WTC11 (cell line): ENCODE results near the gene U2AF1L4.

Experiments
- E2F4 ChIP-seq: sonication (generic); formaldehyde crosslinking; IDR thresholded peaks from 2 replicates; pipeline ENCODE4 v1.8.1; 2022; ENCODE audit warnings: low read depth, mild to moderate bottlenecking, moderate library complexity, missing genetic modification reagents, borderline replicate concordance
- TF ChIP-seq, protein P1 (sequence below): fragments of 200-600 bp; IDR thresholded peaks from 2 replicates; pipeline ENCODE4 v1.8.0; 2022; ENCODE audit warnings: antibody characterized with exemption
- TF ChIP-seq, protein P2 (sequence below): sonication (generic); formaldehyde crosslinking; IDR thresholded peaks from 2 replicates; pipeline ENCODE4 v1.8.1; 2023; ENCODE audit warnings: mild to moderate bottlenecking, missing genetic modification reagents
- TF ChIP-seq, protein P3 (sequence below): sonication (generic); formaldehyde crosslinking; IDR thresholded peaks from 2 replicates; pipeline ENCODE4 v1.8.1; 2023; ENCODE audit warnings: mild to moderate bottlenecking, missing genetic modification reagents, moderate library complexity

GRCh38 chr19:35738887-35739229 lies 6.4 kb downstream of the U2AF1L4 start:
- TF ChIP-seq, protein P1, sequence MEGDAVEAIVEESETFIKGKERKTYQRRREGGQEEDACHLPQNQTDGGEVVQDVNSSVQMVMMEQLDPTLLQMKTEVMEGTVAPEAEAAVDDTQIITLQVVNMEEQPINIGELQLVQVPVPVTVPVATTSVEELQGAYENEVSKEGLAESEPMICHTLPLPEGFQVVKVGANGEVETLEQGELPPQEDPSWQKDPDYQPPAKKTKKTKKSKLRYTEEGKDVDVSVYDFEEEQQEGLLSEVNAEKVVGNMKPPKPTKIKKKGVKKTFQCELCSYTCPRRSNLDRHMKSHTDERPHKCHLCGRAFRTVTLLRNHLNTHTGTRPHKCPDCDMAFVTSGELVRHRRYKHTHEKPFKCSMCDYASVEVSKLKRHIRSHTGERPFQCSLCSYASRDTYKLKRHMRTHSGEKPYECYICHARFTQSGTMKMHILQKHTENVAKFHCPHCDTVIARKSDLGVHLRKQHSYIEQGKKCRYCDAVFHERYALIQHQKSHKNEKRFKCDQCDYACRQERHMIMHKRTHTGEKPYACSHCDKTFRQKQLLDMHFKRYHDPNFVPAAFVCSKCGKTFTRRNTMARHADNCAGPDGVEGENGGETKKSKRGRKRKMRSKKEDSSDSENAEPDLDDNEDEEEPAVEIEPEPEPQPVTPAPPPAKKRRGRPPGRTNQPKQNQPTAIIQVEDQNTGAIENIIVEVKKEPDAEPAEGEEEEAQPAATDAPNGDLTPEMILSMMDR, result no peak
- TF ChIP-seq, protein P2, sequence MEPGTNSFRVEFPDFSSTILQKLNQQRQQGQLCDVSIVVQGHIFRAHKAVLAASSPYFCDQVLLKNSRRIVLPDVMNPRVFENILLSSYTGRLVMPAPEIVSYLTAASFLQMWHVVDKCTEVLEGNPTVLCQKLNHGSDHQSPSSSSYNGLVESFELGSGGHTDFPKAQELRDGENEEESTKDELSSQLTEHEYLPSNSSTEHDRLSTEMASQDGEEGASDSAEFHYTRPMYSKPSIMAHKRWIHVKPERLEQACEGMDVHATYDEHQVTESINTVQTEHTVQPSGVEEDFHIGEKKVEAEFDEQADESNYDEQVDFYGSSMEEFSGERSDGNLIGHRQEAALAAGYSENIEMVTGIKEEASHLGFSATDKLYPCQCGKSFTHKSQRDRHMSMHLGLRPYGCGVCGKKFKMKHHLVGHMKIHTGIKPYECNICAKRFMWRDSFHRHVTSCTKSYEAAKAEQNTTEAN (CRISPR knock-in tag), result no peak
- TF ChIP-seq E2F4 (CRISPR knock-in tag), result no peak
- TF ChIP-seq, protein P3, sequence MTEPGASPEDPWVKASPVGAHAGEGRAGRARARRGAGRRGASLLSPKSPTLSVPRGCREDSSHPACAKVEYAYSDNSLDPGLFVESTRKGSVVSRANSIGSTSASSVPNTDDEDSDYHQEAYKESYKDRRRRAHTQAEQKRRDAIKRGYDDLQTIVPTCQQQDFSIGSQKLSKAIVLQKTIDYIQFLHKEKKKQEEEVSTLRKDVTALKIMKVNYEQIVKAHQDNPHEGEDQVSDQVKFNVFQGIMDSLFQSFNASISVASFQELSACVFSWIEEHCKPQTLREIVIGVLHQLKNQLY (CRISPR knock-in tag), result no peak
